NCI-H1105 treated with DMSO at 0.1 percent for 48 hours (cell line): Measurements from ENCODE around the gene TEDDM1.
"Not testable (repeated sequence)": the region's sequence is repeated elsewhere in the genome, so short reads cannot be mapped to it uniquely, and the experiment has no call there.

Experiments
- DNase-seq: peaks from one replicate; lab custom pipeline; 2025; lab: John Stamatoyannopoulos, UW

Gene TEDDM1

DNA sequence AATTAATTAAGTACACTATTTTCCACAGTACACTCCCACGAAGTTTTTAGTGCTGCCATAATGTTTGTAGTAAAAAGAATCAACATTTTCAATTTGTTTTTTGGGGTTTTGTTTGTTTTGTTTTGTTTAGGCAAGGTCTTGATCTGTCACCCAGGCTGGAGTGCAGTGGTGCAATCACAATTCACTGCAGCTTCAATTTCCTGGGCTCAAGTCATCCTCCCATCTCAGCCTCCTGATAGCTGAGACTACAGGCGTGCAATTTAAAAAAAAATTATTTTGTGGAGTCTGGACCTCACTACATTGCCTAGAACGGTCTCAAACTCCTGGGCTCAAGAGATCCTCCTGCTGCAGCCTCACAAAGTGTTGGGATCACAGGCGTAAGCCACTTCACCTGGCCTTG lies 20.3 kb downstream of the TEDDM1 start:
- no peak for DNase-seq

DNA sequence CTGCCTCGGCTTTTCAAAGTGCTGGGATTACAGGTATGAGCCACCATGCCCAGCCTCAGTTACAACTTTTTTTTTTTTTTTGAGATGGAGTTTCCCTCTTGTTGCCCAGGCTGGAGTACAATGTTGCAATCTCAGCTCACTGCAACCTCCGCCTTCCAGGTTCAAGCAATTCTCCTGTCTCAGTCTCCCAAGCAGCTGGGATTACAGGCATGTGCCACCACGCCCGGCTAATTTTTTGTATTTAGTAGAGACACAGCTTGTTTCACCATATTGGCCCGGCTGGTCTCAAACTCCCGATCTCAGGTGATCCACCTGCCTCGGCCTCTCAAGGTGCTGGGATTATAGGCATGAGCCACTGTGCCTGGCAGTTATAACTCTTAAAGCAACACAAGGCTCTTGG lies 20.7 kb downstream of the TEDDM1 start:
- not testable (repeated sequence) for DNase-seq

DNA sequence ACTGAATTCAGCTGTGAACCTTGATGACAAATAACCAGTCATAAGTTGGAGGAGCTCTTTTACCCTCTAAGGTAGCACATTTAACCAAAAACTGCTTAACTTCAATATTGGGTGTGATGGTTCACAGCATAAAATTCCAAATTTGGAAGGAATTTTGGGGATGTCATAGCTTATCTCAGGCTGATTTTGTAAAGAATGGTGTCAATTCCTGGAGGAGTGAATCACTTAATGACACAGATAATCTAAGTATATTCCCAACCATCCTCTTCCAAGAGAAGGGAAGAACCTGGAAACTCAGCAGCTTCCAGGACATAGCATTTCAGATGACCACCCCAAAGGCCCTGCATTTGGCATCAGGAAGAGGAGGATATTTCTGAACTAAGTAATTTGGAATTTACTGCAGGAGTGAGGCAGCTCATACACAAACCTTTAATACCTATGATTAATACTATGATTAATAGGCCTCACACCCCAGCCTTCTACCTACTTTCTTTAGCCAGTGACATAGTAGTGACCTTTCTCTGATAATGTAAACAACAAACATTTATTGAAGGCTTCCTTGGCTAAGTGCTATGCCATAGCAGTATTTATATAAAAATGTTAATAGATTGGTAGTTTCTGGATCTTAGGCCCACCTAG lies 23.4 kb downstream of the TEDDM1 start:
- no peak for DNase-seq

DNA sequence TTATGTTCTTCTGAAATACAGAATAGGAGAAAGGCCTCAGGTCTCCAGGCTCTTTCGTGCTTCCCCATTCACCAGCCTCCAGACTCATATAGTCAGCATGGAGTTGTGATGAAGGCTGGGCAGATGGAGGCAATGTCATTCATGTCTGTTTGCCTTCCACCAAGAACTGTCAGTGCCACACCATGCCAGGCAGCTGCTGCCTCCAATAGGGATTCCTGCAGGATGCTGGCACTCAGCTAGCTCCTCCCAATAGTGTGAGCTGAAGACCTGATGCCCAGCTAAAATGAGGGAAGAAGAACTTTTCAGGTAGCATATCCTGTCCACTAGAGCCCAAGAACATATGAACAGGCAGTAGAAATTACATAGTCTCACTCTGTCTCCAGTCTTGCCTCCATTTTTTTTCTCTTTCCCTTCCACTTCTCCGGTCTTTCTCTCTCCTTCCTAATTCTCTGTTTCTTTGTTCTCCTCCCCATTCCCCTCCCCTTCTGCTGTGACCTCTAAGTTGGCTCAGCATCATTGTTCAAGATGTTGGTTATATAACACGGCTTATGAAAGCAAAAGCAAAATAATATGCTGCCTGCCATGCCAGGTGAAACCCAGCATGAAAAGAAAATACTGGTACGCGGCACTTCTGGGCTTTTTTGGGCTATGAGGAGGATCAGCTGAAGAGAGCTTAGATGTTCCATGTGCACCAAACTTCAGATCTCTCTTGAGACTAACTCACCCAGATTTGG lies 26.2 kb downstream of the TEDDM1 start:
- no peak for DNase-seq

DNA sequence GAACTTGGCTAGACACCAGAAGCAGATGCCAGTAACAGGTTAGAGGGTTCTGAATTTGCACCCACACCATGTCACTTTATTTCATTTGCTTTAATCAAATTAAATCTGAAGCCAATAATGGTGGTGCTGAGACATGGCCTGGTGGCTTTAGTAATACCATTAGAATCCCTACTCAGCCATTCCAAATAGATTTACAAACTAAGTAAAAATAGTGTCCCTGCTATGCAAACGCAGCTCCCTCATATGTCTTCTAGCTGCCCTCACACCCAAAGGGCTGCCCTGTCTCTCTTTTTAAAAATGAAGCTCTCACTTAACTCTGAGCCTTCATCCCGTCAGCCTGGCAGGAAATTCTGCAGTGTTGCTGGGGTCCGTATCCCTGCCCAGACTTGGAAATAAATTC lies 29.9 kb downstream of the TEDDM1 start:
- DNase-seq = no peak

DNA sequence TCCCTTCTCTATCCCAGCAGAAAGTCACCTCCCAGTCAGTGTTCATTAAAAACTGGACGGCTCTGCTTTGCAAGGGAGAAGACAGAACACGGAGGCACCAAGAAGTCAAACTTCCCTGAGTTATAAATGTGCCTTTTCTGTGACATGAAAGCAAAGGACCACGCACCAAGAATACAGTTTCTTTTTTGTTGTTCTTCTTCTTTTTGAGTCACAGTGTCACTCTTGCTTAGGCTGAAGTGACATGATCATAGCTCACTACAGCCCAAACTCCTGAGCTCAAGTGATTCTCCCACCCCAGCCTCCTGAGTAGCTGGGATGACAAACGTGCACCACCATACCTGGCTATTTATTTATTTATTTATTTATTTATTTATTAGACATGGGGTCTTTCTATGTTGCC lies 31.6 kb downstream of the TEDDM1 start:
- DNase-seq = no peak

DNA sequence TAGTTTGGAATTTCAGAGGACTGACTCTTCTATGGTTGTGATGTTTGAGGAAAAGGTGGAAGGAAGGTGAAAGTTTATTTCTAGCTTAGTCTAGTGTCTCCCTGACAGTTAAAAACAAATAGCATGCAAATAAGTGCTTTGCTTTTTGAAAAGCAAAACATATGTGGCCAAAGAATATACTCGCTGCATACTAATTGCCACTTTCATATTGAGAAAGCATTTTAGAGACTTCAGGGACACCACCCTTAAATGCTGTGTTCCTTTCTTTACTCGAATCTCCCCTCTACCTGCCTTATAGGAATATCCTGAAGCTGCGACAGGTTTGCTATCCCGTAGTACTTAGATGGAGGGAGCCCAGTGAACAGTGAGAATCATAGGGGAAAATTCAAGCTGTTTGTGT lies 32.1 kb downstream of the TEDDM1 start:
- DNase-seq = no peak

DNA sequence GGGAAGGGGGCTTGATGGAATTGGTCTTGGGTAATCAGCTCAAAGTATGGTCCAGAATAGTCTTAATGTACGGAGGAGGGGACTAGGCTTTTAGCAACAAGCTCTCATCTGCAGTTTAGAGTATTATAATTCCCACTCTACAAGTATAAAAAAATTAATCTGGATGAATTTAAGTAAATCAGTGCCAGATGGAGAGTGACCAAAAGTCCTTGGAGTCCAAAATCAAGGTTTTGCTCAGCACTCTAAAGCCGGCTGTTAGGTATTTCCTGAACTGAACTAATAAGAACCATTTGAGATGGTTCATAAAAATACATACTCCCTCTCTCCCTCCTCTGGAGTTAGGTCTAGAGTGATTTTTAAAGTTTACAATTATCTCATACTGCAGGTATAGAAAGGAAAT lies 32.5 kb downstream of the TEDDM1 start:
- no peak for DNase-seq

DNA sequence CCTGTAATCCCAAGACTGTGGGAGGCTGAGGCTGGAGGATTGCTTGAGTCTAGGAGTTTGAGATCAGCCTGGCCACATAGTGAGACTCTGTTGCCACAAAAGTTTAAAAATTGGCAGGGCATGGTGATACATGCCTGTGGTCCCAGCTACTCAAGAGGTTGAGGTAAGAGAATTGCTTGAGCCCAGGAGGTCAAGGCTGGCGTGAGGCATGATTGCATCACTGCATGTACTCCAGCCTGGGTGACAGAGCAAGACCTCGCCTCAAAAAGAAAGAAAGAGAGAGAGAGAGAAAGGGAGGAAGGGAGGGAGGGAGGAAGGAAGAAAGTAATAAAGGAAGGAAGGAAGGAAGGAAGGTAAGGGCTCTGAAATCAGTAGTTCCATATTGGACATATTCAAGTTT lies 33.9 kb downstream of the TEDDM1 start:
- no peak for DNase-seq

DNA sequence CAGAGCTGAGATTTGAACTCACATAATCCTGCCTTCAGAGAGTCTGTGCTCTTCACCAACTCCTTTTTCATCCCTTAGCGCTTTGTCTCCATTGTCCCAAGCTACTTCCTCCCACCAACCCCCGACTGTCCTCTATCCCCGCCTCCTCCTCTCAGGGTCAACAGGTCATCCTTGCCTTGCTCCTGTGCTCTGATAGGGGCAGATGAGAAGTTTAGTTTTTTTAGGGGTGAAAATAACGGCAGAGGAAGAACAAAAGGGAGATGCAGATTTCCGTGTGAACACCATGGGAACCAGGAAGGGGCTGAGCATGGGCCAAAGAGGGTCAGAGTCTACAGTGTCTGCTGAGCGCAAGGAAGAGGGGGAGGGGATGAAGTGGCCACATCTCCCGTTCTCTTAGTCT lies 40.8 kb downstream of the TEDDM1 start:
- DNase-seq = no peak

DNA sequence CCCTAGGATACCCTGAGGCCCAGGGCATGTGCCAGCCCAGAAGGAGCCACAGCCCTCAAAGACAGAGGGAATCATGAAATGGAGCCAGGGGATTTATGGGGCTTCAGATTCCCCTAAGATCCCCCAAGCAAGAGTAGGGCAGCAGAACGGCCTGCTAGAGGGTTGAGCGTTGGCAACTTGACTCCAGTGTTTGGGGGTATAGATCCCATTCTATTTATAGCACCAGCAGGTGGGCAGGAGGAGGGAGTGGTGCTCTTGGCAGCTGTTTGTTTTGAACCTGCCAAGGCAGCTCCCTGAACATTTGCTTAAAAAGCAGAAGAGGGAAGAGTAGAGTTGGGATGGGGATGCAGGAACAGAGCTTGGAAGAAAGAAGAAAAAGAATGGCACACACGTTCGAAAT lies 42.6 kb downstream of the TEDDM1 start:
- peak; percentile 95 for DNase-seq

DNA sequence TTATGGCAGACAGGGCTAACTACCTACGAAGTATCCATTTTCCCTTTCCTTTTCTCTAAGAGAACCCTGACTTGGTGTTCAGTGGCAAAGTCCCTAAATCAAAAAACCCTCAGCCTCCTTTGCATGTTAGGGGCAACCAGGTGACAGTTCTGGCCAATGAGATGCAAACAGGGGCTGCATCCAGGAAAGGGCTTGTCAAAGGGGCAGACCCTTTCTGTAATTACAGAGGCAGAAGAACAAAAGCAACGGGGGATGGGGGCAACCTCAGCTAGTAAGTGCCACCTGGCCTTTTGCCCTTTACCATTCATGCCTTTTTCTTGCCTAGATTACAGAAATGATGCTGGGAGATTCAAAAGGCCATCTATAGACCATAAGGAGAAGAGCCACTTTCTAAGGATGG lies 43.3 kb downstream of the TEDDM1 start:
- peak; percentile 80 for DNase-seq

DNA sequence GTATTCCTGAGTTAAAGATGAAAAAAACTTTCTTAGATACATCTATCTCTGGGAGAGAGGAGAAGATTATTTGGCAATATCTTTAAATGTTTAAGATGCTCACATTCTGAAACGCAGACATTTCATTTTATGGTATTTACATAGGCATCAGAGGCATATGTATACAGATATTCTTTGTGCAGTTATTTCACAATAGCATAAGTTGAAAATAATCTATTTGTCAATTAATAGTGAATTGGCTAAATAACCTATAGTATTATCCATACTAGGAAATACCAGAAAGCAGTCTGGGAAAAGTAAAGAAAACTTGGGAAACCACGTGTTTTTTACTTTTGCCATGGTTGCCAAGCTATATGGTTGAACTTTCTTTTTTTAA lies 44.8 kb downstream of the TEDDM1 start:
- no peak for DNase-seq

DNA sequence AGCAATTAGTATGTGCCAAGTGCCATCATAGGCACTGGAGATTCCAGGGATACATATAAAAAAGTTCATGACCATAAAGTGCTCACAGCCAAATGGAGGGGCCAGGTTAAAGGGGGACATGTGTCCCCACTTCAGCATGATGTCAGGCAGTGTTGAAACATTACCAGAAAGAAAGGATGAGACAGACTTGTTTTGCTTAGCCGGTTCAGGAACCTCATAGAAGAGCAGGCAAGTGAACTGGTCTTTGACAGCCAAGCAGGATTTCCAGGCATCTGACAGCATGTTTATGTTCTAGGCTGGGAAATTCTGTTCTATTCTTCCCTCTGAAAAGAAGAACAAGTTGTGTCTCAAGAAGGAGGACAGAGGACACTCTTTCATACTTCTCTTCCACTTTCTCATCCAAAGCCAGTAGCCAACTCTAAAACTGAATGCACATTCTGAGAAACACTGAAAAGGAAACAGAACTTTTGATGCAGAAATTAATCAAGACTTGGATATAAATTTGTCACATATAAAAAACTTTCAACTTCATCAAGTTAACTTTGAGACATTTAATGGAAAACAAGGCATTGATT lies 48.6 kb downstream of the TEDDM1 start:
- no peak for DNase-seq

DNA sequence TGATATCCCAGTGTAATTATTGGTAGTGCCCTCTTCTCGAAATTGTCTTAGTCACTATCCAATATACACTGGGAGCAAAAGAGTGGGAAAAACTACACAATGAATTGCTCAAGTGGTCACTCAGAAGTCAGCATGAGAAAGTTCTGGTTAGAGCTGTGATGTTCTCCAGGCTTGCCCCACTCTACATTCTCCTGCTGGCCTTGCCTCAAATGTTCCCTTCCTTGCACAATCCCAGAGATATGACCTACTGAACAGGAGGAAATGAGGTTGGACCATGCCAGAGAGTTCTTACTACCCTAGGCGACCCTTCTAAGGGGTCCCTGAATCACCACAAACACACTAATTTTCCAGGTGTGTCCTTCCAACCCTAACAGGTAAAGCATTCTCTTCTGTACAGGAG lies 49.6 kb downstream of the TEDDM1 start:
- no peak for DNase-seq

DNA sequence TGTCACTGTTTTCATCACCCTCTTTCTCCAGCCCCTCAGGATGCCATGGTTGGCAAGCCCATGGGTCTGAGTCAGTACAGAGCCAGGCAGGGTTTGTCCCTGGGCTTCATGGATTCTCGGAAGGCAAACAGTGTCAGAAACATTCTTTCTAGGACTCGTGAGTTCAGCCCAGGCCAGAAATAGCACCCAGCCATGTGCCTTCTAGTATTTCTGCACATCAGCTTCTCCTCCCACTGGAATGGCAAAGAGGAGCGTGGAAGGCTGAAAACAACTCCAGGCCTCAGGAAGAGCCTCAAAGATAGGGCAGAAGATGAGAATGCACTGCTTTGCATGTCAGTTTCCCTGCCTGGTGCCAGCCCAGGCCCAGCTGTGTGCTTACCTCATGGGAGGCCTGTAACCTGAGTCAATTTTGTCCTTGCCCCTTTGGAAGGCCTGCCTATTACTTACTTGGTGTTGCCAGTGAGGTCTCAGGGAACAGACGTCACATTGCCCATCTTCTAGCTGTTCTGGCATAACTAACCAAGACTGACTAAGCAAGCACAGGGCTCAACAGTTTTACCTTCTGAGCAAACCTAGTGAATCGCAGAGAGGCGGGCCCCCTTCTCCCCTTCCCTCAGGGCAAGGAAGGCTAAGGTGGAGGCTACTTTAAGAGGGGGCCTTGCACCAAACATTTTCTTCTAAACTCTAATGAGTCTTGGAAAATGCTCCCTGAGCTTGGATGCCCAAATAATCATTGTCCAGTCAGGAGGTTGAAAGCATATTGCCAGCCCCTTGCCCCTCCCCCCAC lies 51.3 kb downstream of the TEDDM1 start:
- no peak for DNase-seq
